GM18870 (cell line): ENCODE data around the gene LRRC58.
"Not testable (repeated sequence)": the region's sequence is repeated elsewhere in the genome, so short reads cannot be mapped to it uniquely, and the experiment has no call there.

Experiments
- ATAC-seq: cut with Tn5 transposase; IDR thresholded peaks from one replicate; pipeline ENCODE4 v1.9.1; 2021; ENCODE audit warnings: moderate library complexity; ENCODE audit not compliant: unreplicated experiment

The LRRC58 gene

DNA sequence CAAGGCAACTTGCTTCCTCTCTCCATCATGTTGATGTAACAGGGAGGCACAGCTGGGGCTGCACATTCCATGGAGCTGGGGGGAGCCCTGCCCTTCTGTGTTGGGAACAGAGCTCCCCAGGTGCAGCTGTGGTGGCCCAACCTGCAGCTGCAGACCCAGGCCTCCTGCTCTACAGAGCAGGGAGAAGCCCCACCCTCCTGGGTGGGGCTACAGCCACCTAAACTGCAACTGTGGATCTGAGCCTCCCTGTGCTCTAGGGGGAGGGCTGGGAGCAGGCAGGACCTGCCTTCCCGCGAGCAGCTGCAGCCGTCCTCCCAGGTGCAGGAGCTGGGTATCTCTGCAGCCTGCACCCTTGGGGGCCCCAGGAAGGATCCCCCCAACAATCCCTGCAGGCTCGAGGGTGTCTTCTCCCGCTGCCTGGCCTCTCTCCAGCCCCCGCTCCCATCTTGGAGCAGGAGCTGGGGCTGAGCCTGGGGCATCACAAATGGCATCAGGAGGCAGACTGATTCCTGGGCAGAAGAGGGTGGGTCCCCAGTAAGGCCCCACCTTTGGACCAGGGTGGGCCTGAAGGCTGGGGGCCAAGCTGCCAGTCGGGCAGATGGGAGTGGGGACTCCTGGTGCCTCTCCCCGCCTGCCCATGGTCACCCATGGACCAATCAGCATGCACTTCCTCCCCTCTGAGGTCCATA, 7.4 kb downstream of the LRRC58 start:
- ATAC-seq, result no peak

DNA sequence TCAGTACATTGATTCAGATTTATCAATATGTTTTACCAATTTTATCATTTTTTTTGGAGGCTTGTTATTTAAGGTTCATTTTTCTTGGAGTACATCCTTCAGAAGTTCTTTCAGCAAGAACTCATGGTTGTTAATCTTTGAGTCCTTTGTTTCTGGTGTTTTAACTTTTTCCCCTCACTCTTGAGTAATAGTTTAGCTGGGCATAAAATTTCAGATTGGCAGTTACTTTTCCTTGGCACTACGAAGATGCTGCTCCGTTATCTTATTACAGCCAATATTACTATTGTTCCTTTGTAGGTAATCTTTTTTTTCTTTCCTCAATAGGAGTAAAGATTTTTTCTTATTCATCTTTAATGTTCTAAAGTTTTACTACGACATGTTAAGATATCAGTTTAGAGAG, 9.8 kb downstream of the LRRC58 start:
- ATAC-seq, result no peak

DNA sequence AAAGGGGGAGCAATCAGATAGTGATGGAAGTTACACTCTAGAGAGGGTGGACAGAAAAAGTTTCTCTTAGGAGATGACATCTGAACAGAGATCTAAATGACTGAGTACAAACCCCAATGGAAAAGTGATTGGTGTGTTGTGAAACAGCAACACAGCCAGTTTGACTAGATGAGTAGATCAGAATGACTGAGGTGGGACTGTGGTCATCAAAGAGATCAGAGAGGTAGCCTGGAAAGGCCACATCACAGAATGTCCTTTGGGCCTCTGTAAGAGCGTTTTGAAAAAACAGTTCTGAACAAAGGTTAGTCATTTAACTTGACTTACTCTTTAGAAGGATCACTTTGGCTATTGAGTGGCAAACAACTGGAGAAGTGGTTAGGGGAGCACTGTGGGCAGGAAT, 10.6 kb downstream of the LRRC58 start:
- no peak for ATAC-seq

GRCh38 chr3:120332646-120333045, 16.5 kb downstream of the LRRC58 start:
- no peak for ATAC-seq

DNA sequence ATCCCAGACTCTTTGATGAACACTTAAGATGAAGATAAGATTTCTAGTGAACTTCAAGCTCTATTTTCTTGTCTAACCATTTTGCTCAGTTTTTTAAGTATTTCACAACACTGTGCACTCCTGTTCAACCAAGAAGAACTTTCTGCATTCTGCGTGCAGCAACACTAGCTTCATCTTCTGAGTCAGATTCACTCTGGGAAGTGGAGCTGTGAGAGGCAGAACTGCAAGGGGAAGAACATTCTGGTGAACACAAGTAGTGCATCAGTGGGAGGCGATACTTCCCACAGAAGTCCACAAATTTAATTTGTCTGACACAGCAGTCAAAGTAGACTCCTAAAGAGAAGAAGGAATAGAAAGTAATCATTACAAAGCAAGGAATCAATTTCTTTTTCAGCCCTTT, 18.1 kb downstream of the LRRC58 start:
- no peak for ATAC-seq

- no peak for ATAC-seq
These were observed 22.4 kb downstream of the LRRC58 start for GRCh38 chr3:120326784-120327183.

DNA sequence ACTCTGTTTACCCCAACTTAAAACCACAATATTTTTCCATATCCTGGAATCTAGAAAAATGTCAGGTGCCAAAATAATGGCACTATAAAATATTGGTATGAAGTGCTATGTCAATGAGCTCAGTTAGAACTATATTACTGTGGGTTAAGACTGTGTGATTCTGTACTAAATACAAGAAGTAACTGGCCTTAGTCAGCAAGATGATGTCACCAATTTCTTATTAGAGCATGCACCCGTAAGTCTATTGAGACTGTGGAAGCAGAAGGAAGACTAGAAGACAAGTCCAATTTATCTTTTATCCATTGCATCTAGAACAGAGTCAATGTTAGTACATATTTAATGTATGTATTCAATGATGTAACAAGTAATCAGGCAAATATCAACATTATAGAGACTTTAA, 25.0 kb downstream of the LRRC58 start:
- ATAC-seq, result no peak

GRCh38 chr3:120323761-120324160, 25.4 kb downstream of the LRRC58 start:
- not testable (repeated sequence) for ATAC-seq

GRCh38 chr3:120311863-120312794, 37.0 kb downstream of the LRRC58 start:
- no peak for ATAC-seq

GRCh38 chr3:120306519-120307455, 42.4 kb downstream of the LRRC58 start:
- ATAC-seq, result no peak

GRCh38 chr3:120304616-120305015, 44.5 kb downstream of the LRRC58 start:
- no peak for ATAC-seq

- no peak for ATAC-seq
These were observed 46.8 kb downstream of the LRRC58 start for GRCh38 chr3:120302361-120302760.

- no peak for ATAC-seq
These were observed 48.2 kb downstream of the LRRC58 start for GRCh38 chr3:120300971-120301370.

GRCh38 chr3:120299403-120299802, 49.8 kb downstream of the LRRC58 start:
- no peak for ATAC-seq

DNA sequence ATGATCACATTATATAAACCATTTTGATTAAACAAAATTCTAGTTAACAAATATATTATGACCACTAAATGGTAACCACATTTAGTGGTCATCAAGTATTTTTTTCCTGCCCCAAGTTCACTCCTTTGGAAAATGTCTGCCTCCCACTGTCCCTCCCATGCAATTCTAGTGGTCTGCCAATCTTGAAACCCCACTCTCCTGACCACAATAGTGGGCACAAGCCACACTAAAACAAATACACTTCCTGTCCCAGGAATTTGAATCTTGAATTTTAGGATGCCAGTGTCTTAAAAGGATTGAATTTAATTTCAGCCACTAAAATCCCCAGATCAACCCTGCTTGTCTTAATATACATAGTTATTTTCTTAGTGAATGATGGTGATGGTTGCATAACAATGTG, 50.2 kb downstream of the LRRC58 start:
- ATAC-seq, result no peak

DNA sequence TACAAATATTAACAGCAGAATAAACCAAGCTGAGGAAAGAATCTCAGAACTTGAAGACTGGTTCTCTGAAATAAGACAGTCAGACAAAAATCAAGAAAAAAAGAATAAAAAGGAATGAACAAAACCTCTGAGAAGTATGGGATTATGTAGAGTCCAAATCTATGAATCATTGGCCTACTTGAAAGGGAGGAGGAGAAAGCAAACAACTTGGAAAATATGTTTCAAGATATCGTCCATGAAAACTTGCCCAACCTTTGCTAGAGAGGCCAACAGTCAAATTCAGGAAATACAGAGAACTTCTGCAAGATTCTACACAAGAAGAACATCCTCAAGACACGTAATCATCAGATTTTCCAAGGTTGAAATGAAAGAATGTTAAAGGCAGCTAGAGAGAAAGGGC, 57.6 kb downstream of the LRRC58 start:
- not testable (repeated sequence) for ATAC-seq

- no peak for ATAC-seq
These were observed 59.5 kb downstream of the LRRC58 start for GRCh38 chr3:120289636-120290035.

- no peak for ATAC-seq
These were observed 62.7 kb downstream of the LRRC58 start for GRCh38 chr3:120286465-120286864.

- ATAC-seq, result no peak
These were observed 63.7 kb downstream of the LRRC58 start for GRCh38 chr3:120285508-120285841.

DNA sequence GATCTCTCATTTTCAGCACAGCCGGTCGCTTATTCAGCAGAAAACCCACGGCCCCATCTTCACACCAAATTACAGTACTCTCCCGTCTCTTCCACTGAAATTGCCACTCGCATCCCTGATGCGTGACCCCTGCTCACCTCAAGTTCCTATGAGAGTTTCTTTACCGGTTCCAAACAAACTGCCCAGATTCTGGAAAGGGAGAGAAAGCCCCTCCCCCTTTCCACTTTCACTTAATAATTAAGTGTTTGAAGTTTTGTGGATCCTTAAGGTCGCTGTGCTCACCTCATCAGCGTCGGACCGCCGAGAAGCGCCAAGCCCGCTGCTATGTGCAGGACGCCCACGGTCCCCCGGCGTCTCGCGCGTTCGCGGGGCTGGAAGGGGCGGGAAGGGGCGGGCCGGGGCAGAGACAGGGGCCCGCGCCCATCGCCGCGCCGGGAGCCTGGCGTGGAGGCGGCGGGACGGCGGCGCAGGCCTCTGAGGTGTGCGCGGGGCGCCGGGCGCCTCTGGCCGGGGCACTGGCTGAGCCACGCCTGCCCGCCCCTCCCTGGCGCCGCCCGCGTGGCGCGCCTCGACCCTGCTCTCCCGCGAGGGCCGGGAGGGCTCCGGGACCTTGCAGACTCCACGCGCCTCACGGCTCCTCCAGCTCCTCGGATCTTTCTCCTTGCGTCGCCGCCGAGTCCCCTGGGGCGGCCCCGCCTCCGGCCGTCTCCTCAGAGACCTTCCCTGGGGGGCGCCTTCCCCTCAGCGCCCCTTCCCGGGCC, 64.2 kb downstream of the LRRC58 start, which contains the start of gene GPR156:
Gene GPR156, minus strand, starts transcription at position 476 of the 761 bp plus-strand sequence. CDS start 41,124 bp downstream, outside the sequence.
- ATAC-seq, result no peak
